GM23338 (cell line): ENCODE results near the gene AMOTL1. TPM values are rescaled to one million over a fixed set of nuclear protein-coding genes. Genes with fewer than 3 reads are reported as not detected.

Source experiments
- ATAC-seq: fragments of 200-7000 bp; cut with Tn5 transposase; 3 replicates; pipeline ENCODE4 v1.9.1; 2020
- DNase-seq: peaks from one replicate; pipeline ENCODE4 v3.0.0-alpha.2; 2015; ENCODE audit warnings: low spot score
- H2AFZ ChIP-seq: fragments of 200-600 bp; sonication (generic); 2 replicates; pipeline ENCODE4 v1.8.0; 2016; ENCODE audit warnings: antibody characterized with exemption, mild to moderate bottlenecking, moderate library complexity
- H3F3A ChIP-seq: fragments of 200-600 bp; sonication (generic); replicated peaks from 2 replicates; pipeline ENCODE4 v1.8.0; 2017; ENCODE audit warnings: antibody characterized with exemption, mixed run types, low read depth
- H3K27ac ChIP-seq: fragments of 200-600 bp; sonication (generic); 2 replicates; pipeline ENCODE4 v1.6.1; 2016; ENCODE audit warnings: low read depth
- H3K27me3 ChIP-seq: fragments of 200-600 bp; sonication (generic); 2 replicates; pipeline ENCODE4 v1.8.0; 2016; ENCODE audit warnings: mild to moderate bottlenecking, mixed run types, moderate library complexity; ENCODE audit not compliant: insufficient read depth
- H3K36me3 ChIP-seq: fragments of 200-600 bp; sonication (generic); 2 replicates; pipeline ENCODE4 v1.8.0; 2016; ENCODE audit warnings: mild to moderate bottlenecking; ENCODE audit not compliant: insufficient read depth
- H3K4me1 ChIP-seq: fragments of 200-600 bp; sonication (generic); 2 replicates; pipeline ENCODE4 v1.8.0; 2016; ENCODE audit warnings: mild to moderate bottlenecking, moderate library complexity; ENCODE audit not compliant: insufficient read depth
- H3K4me2 ChIP-seq: fragments of 200-600 bp; sonication (generic); 2 replicates; pipeline ENCODE4 v1.7.1; 2017; ENCODE audit warnings: mixed run types
- H3K4me3 ChIP-seq: fragments of 200-600 bp; sonication (generic); 2 replicates; pipeline ENCODE4 v1.6.1; 2016; ENCODE audit warnings: mixed run types
- H3K79me2 ChIP-seq: fragments of 200-600 bp; sonication (generic); replicated peaks from 2 replicates; pipeline ENCODE4 v1.8.0; 2017; ENCODE audit warnings: mild to moderate bottlenecking; ENCODE audit not compliant: insufficient read depth
- H3K9me2 ChIP-seq: fragments of 200-600 bp; sonication (generic); 2 replicates; pipeline ENCODE4 v1.8.0; 2017; ENCODE audit not compliant: insufficient read depth
- H4K20me1 ChIP-seq: fragments of 200-600 bp; sonication (generic); replicated peaks from 2 replicates; pipeline ENCODE4 v1.8.0; 2017; ENCODE audit warnings: mild to moderate bottlenecking; ENCODE audit not compliant: insufficient read depth
- H3K27ac Mint-ChIP-seq: 2 replicates; pipeline ENCODE4 v1.8.0; 2020; ENCODE audit warnings: inconsistent platforms, mild to moderate bottlenecking, moderate library complexity, mixed read lengths
- H3K27me3 Mint-ChIP-seq: 3 replicates; pipeline ENCODE4 v1.8.0; 2022; ENCODE audit warnings: low read depth, mild to moderate bottlenecking, moderate library complexity, mixed read lengths, inconsistent platforms; ENCODE audit not compliant: insufficient read depth, poor library complexity
- H3K36me3 Mint-ChIP-seq: 3 replicates; pipeline ENCODE4 v1.8.0; 2021; ENCODE audit warnings: low read depth, mild to moderate bottlenecking, inconsistent platforms, moderate library complexity, mixed read lengths
- H3K4me1 Mint-ChIP-seq: 3 replicates; pipeline ENCODE4 v1.8.0; 2020; ENCODE audit warnings: mild to moderate bottlenecking, inconsistent platforms, mixed read lengths
- H3K4me3 Mint-ChIP-seq: 3 replicates; pipeline ENCODE4 v1.8.0; 2021; ENCODE audit warnings: moderate library complexity, mild to moderate bottlenecking, inconsistent platforms, mixed read lengths
- H3K9me3 Mint-ChIP-seq: 3 replicates; pipeline ENCODE4 v1.8.0; 2020; ENCODE audit warnings: moderate library complexity, mild to moderate bottlenecking, inconsistent platforms, mixed read lengths
- CREB1 ChIP-seq: fragments of 250-450 bp; sonication (Bioruptor Pico); IDR thresholded peaks from 2 replicates; pipeline ENCODE4 v1.5.0; 2020; ENCODE audit warnings: low read depth, mild to moderate bottlenecking, moderate library complexity
- EZH2phosphoT487 ChIP-seq: fragments of 200-600 bp; sonication (generic); IDR thresholded peaks from one replicate; pipeline ENCODE4 v1.8.1; 2018; ENCODE audit warnings: antibody characterized with exemption; ENCODE audit not compliant: unreplicated experiment
- JUNB ChIP-seq: IDR thresholded peaks from one replicate; pipeline ENCODE4 v1.6.1; 2016; ENCODE audit warnings: antibody characterized with exemption; ENCODE audit not compliant: unreplicated experiment
- NANOG ChIP-seq: IDR thresholded peaks from 2 replicates; pipeline ENCODE4 v1.6.1; 2016; ENCODE audit warnings: antibody characterized with exemption, borderline replicate concordance
- STAT1 ChIP-seq: IDR thresholded peaks from one replicate; pipeline ENCODE4 v1.6.1; 2016; ENCODE audit warnings: antibody characterized with exemption; ENCODE audit not compliant: unreplicated experiment
- ZNF114 ChIP-seq: fragments of 250-450 bp; sonication (Bioruptor Pico); IDR thresholded peaks from 2 replicates; pipeline ENCODE4 v1.5.0; 2020; ENCODE audit warnings: mild to moderate bottlenecking, moderate library complexity
- ZNF331 ChIP-seq: fragments of 250-450 bp; sonication (Bioruptor Pico); IDR thresholded peaks from 2 replicates; pipeline ENCODE4 v1.5.0; 2020; ENCODE audit warnings: low read depth, mild to moderate bottlenecking, moderate library complexity
- polyA plus RNA-seq: library from polyadenylated mRNA; unstranded; fragments of >200 nt; fragmentation: Nextera tagmentation; extraction: Ambion mirVana; gene quantifications from 2 replicates; pipeline ENCODE4 v1.2.1, GENCODE V29; 2016
- total RNA-seq: library from RNA; depleted of rRNA; stranded (reverse); fragments of >200 nt; shearing (Covaris generic); gene quantifications from 2 replicates; pipeline ENCODE4 v1.2.3, GENCODE V29; 2014
- TF ChIP-seq, protein P1 (sequence below), 2 experiments: fragments of 200-600 bp in 1 of 2; sonication (generic) in 1 of 2; conservative IDR thresholded peaks; 2 replicates each; pipeline versions ENCODE4 v1.5.1 to v1.6.1; 2016 to 2017; ENCODE audit warnings: antibody characterized with exemption in 2 of 2, low read depth in 2 of 2, mild to moderate bottlenecking in 2 of 2, moderate library complexity in 1 of 2
- TF ChIP-seq, protein P2 (sequence below): IDR thresholded peaks from 2 replicates; pipeline ENCODE4 v1.6.1; 2016; ENCODE audit warnings: antibody characterized with exemption

AMOTL1 gene
- total and polyA plus RNA-seq, 2 experiments from 2014 or later = 4.3 to 18.7 TPM

DNA sequence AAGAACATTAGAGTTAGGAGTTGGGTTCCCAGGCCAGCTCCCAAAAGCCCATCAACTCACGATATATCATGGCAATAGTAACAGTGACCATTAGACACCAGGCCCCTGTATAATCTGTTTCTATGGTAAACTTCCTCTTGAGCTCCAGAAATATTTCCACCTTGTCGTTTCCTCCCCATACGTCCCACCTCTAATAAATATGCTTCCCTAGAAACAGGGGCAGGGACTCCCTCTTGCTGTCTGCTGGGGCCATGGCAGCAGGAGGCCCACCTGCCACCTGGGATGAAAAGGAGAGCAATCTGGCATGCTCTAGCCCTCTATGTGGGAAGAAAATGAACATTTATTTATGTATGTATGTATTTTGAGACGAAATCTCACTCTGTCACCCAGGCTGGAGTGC is 32.2 kb upstream of the AMOTL1 start:
- H3K27me3 Mint-ChIP-seq = peaks cover 10% of the 10 kb centered on the region
- Histone ChIP-seq H3K27me3 (peaks cover 21% of the 10 kb centered on the region), H3K4me2 (no peak overlapping the region), H3F3A (peaks cover 18% of the 10 kb centered on the region; the same call in 1 of the 2 replicates), H3K4me1 (peaks cover 79% of the 10 kb centered on the region), H3K79me2 (no peaks in the 10 kb centered on the region), H3K4me3 (no peak overlapping the region), H3K27ac (no peak overlapping the region), H3K36me3 (no peaks in the 10 kb centered on the region), H2AFZ (no peak overlapping the region), H3K9me2 (no peaks in the 10 kb centered on the region), H4K20me1 (no peaks in the 10 kb centered on the region)
- H3K4me3 Mint-ChIP-seq = no peak overlapping the region
- H3K9me3 Mint-ChIP-seq = 0 out of 3 replicates have a peak, but pooled peaks cover 2% of the 10 kb centered on the region
- no peak for TF ChIP-seq STAT1
- TF ChIP-seq, protein P1, sequence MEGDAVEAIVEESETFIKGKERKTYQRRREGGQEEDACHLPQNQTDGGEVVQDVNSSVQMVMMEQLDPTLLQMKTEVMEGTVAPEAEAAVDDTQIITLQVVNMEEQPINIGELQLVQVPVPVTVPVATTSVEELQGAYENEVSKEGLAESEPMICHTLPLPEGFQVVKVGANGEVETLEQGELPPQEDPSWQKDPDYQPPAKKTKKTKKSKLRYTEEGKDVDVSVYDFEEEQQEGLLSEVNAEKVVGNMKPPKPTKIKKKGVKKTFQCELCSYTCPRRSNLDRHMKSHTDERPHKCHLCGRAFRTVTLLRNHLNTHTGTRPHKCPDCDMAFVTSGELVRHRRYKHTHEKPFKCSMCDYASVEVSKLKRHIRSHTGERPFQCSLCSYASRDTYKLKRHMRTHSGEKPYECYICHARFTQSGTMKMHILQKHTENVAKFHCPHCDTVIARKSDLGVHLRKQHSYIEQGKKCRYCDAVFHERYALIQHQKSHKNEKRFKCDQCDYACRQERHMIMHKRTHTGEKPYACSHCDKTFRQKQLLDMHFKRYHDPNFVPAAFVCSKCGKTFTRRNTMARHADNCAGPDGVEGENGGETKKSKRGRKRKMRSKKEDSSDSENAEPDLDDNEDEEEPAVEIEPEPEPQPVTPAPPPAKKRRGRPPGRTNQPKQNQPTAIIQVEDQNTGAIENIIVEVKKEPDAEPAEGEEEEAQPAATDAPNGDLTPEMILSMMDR (conservative IDR thresholded peaks at IDR 0.05; ENCODE audit: low read depth in 2 of 2) = peak in 1 of 2 experiments; percentile 58; a peak in 2 of 4 replicates
- peaks cover 53% of the 10 kb centered on the region for H3K4me1 Mint-ChIP-seq
- no peak overlapping the region for H3K27ac Mint-ChIP-seq
- DNase-seq (no peak), ATAC-seq (no peak)
- H3K36me3 Mint-ChIP-seq = no peaks in the 10 kb centered on the region

DNA sequence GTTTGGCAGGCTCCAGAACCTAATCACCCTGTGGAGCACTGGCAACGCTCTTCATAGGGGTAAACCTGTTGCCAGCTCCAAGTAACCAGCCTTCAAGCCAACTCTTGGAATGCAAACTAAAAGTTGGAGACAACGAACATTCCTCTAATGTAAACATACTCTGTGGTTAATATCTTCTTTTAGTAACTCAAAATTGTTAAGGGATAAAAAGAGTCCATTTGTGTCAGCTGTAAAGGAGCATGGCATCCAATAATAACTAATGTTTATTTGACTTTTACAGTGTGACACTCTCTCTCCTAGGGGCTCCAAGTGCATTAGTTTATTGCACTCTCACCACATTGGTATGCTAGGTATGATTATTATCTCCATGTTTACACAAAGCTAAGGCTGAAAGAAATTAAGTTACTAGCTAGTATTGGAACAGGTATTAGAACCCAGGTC is 31.0 kb upstream of the AMOTL1 start:
- H3F3A ChIP-seq = peaks cover 18% of the 10 kb centered on the region; the same call in 1 of the 2 replicates
- Mint-ChIP-seq H3K4me3 (no peak overlapping the region), H3K4me1 (peaks cover 53% of the 10 kb centered on the region), H3K27me3 (peaks cover 20% of the 10 kb centered on the region), H3K36me3 (no peaks in the 10 kb centered on the region), H3K27ac (no peak overlapping the region), H3K9me3 (0 out of 3 replicates have a peak, but pooled peaks cover 3% of the 10 kb centered on the region)
- no peaks in the 10 kb centered on the region for H3K36me3 ChIP-seq
- no peak for TF ChIP-seq ZNF114
- H3K27me3 ChIP-seq = peaks cover 34% of the 10 kb centered on the region
- no peak overlapping the region for H2AFZ ChIP-seq
- H3K4me1 ChIP-seq = peaks cover 74% of the 10 kb centered on the region
- H3K9me2 ChIP-seq = no peaks in the 10 kb centered on the region
- no peaks in the 10 kb centered on the region for H4K20me1 ChIP-seq
- H3K27ac ChIP-seq = no peak overlapping the region
- H3K4me3 ChIP-seq = no peak overlapping the region
- DNase-seq (no peak), ATAC-seq (no peak)
- H3K79me2 ChIP-seq = no peaks in the 10 kb centered on the region
- H3K4me2 ChIP-seq = 0 out of 2 replicates have a peak overlapping the region, but pooled peaks have one; percentile 4

DNA sequence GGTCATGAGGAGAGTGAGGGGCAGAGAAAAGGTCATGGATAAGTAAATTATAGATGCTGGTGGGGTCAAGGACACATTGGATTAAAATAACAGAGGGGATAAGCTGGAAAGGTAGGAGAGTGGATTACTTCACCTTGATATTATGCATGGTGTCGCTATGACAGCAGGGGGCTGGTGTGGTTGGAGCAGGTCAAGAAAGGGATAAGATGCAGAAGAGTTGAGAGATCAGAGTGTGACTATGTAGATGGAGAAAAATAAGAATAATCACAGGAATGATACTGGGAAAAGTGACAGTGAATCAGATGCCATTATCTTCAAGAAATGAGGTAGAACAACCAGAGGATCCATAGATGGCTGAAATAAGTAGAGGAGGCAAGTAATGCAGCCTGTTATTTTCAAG is 29.4 kb upstream of the AMOTL1 start:
- Histone ChIP-seq H2AFZ (no peak overlapping the region), H3K27ac (no peak overlapping the region), H3K4me2 (peak overlapping the region; percentile 98; the same call in 1 of the 2 replicates), H3K9me2 (no peaks in the 10 kb centered on the region), H3K27me3 (peaks cover 42% of the 10 kb centered on the region), H3F3A (peaks cover 18% of the 10 kb centered on the region; the same call in 1 of the 2 replicates), H3K36me3 (no peaks in the 10 kb centered on the region), H3K4me1 (peaks cover 59% of the 10 kb centered on the region), H3K4me3 (no peak overlapping the region), H4K20me1 (no peaks in the 10 kb centered on the region), H3K79me2 (no peaks in the 10 kb centered on the region)
- Mint-ChIP-seq H3K27ac (no peak overlapping the region), H3K27me3 (peaks cover 19% of the 10 kb centered on the region), H3K4me3 (no peak overlapping the region), H3K4me1 (peaks cover 49% of the 10 kb centered on the region), H3K9me3 (0 out of 3 replicates have a peak, but pooled peaks cover 3% of the 10 kb centered on the region), H3K36me3 (no peaks in the 10 kb centered on the region)
- no peak for DNase-seq
- ATAC-seq = no peak
- TF ChIP-seq, protein P2, sequence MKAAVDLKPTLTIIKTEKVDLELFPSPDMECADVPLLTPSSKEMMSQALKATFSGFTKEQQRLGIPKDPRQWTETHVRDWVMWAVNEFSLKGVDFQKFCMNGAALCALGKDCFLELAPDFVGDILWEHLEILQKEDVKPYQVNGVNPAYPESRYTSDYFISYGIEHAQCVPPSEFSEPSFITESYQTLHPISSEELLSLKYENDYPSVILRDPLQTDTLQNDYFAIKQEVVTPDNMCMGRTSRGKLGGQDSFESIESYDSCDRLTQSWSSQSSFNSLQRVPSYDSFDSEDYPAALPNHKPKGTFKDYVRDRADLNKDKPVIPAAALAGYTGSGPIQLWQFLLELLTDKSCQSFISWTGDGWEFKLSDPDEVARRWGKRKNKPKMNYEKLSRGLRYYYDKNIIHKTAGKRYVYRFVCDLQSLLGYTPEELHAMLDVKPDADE = no peak
- TF ChIP-seq ZNF114 (no peak), EZH2phosphoT487 (no peak), ZNF331 (CRISPR knock-in tag) (no peak), NANOG (no peak), JUNB (no peak), CREB1 (CRISPR knock-in tag) (no peak)
- TF ChIP-seq, protein P1 (conservative IDR thresholded peaks at IDR 0.05; ENCODE audit: low read depth in 2 of 2) = no peak
